ENCODE measurements around the gene WNK2.
"Not testable (repeated sequence)": the region's sequence is repeated elsewhere in the genome, so short reads cannot be mapped to it uniquely, and the experiment has no call there.

WNK2 gene

DNA sequence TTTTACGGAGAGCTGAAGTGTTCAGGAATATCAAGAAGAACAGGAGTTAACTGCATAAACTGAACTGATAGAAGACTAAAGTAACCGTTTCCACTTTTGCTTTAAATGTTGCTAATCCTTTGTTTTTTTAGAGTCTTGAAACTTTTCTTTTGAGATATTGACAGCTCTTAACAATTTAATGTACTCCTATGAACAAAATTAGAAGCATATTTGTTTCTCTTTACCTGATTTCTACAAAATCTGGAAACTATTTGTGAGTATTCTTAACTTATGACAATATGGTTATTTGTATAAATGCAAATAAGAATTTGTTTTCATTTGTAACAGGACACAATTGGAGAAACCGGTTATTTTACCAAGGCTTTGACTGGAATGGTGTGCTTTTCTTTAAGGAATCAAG is 178.1 kb downstream of the WNK2 start:
- DNase-seq (ENCODE audit: low read depth in 2 of 2, low spot score in 1 of 2) = no peak

DNA sequence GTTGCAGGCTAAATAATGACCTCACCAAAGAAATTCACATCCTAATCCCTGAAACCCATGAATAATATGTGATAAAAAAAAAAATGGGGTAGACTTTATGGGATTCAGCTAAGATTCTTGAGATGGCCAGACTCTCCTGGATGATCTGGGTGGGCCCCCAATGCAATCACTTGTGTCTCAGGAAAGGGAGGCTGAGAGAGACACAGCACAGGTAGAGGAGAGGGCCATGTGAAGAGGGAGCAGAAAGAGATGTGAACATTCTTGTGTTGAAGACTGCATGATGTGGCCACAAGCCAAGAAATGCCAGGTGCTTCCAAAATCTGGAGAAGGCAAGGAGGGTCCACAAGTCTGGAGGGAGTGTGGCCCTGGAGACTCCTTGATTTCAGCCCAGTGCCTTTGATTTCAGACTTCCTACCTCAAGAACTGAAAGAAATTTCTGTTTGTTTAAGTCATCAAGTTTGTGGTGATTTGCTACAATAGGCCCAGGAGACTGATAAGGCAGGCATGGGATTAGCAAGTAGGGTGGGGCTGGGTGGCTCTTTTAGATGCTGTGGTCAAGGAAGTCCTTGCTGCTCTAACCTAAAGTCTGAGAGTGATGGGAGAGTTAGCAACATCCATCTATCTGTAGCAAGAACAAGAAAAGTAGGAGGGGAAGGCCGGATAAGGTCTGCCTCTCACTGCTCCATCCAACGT is 180.9 kb downstream of the WNK2 start:
- no peak for DNase-seq (ENCODE audit: low read depth in 2 of 2, low spot score in 1 of 2)

DNA sequence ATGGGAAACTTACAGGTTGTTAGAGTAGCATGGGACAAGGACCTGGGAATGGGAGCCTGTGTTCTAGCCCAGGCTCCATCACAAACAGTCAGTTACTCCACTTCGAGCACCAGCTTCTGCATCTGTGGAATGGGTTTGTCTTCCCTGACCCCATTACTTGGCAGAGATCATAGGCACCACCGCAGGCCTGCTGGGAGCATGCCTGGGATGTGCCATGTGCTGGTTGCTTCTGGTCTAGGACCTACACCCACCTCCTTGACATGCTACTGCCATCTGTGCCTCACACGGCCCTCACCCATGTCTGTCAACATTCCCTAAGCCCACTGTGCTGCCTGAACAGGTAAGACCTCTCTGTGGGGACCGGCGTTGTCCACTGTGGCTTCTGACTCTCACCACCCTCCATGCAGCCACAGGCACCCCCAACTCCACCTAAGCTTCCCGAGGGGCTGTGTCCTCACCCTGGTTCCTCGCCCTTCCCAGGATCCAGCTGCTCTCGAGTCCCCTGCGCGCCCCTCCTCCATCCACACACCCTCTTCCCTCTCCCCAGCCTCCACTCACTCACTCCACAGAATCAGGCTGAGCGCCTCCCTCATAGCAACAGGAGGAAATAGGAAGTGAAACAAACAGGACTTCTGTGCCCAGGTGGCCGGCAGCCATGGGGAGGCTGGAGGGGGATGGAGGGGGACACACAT is 181.6 kb downstream of the WNK2 start:
- no peak for DNase-seq (ENCODE audit: low read depth in 2 of 2, low spot score in 1 of 2)

DNA sequence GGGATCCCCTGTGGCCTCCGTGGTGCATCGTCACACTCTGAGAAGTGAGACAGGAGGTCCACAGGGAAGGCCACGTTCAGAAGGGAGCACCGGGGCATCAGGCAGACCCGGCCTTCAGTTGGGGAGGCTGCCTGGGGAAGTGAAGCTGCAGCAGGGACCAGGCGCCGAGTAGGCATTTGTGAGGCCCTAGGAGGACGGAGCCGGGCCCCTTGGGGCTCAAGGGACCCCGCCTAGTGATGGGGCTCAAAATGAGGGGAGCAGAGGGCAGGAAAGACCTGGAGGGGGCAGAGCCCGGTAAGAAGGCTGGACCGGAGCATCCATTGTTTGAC is 182.1 kb downstream of the WNK2 start:
- DNase-seq (ENCODE audit: low read depth in 2 of 2, low spot score in 1 of 2) = no peak

DNA sequence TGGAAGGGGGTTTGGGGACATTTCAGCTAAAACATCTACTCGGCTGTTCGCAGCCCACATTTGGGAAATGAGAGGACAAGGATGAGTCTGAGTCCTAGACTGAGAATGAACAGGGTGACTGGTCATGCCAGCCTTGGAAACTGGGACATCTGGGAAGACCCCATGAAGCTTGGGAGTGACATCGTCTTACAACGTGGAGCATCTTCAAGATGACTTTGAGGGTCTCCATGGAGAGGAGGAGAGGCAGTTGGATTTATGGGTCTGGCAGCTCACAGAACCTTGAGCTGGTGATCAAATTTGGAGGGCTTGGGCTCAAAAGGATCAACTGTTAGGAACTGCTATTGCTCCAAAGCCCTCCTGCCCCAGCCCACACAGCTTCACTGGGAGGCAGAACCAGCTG is 182.5 kb downstream of the WNK2 start:
- not testable (repeated sequence) for DNase-seq (ENCODE audit: low read depth in 2 of 2, low spot score in 1 of 2)

DNA sequence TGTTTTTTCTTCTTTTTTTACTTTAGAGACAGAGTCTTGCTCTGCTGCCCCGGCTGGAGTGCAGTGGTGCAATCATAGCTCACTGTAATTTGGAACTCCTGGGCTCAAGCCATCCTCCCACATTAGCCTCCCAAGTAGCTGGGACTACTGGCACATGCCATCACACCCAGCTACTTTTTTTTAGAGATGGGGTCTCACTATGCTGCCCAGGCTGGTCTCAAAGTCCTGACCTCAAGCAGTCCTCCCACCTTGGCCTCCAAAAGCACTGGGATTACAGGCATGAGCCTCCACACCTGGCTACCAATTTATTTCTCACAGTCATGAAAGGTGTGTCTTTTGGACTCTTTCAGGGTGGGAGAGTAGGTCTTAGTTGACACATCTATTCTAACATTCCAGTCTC is 184.5 kb downstream of the WNK2 start:
- DNase-seq (ENCODE audit: low read depth in 2 of 2, low spot score in 1 of 2) = no peak

DNA sequence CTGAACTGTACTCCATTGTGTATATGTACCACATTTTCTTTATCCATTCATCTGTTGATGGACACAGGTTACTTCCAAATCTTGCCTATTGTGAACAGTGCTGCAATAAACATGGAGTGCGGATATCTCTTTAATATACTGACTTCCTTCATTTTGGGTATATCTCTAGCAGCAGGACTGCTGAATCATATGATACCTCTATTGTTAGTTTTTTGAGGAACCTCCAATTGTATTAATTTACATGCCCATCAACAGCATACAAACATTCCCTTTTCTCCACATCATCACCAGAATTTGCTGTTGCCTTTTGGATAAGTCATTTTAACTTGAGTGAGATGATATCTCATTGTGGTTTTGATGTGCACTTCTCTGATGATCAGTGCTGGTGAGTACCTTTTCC is 185.7 kb downstream of the WNK2 start:
- no peak for DNase-seq (ENCODE audit: low read depth in 2 of 2, low spot score in 1 of 2)
